Neuronal stem cell (in vitro differentiated cells): Measurements from ENCODE around the gene PHKG2.

Source experiments
- DNase-seq: peaks from one replicate; pipeline ENCODE4 v3.0.0-alpha.2; 2013; ENCODE audit warnings: low spot score
- H2AFZ ChIP-seq: one replicate; pipeline ENCODE4 v1.6.1; 2013; ENCODE audit warnings: mild to moderate bottlenecking, low read length, inconsistent platforms
- H2AK5ac ChIP-seq: 2 replicates; pipeline ENCODE4 v1.6.1; 2013; ENCODE audit warnings: low read depth, mild to moderate bottlenecking, inconsistent platforms, low read length, moderate library complexity, mixed read lengths
- H2BK120ac ChIP-seq: 2 replicates; pipeline ENCODE4 v1.6.1; 2013; ENCODE audit warnings: low read depth, mild to moderate bottlenecking, inconsistent platforms, low read length, moderate library complexity, mixed read lengths
- H2BK12ac ChIP-seq: one replicate; pipeline ENCODE4 v1.6.1; 2013; ENCODE audit warnings: low read length, inconsistent platforms
- H2BK15ac ChIP-seq: 2 replicates; pipeline ENCODE4 v1.6.1; 2013; ENCODE audit warnings: mild to moderate bottlenecking, low read length, inconsistent platforms, mixed read lengths
- H2BK5ac ChIP-seq: one replicate; pipeline ENCODE4 v1.6.1; 2013; ENCODE audit warnings: inconsistent platforms, mild to moderate bottlenecking, low read length, moderate library complexity
- H3K14ac ChIP-seq: one replicate; pipeline ENCODE4 v1.6.1; 2013; ENCODE audit warnings: low read length, inconsistent platforms
- H3K18ac ChIP-seq: 2 replicates; pipeline ENCODE4 v1.6.1; 2013; ENCODE audit warnings: low read length, inconsistent platforms
- H3K23ac ChIP-seq: 2 replicates; pipeline ENCODE4 v1.6.1; 2013; ENCODE audit warnings: low read depth, mild to moderate bottlenecking, mixed read lengths, low read length, inconsistent platforms; ENCODE audit not compliant: poor library complexity
- H3K27ac ChIP-seq: replicated peaks from 3 replicates; pipeline ENCODE4 v1.5.1; 2013; ENCODE audit warnings: low read length, inconsistent platforms
- H3K27me3 ChIP-seq, 3 experiments: 2 replicates each; pipeline ENCODE4 v1.6.1; 2013; ENCODE audit warnings: low read length in 3 of 3, mild to moderate bottlenecking in 2 of 3, inconsistent platforms in 1 of 3, low read depth in 1 of 3, mixed read lengths in 1 of 3, moderate library complexity in 1 of 3; ENCODE audit not compliant: control insufficient read depth in 3 of 3, insufficient read depth in 3 of 3
- H3K36me3 ChIP-seq, 2 donors: replicated peaks in 1 of 2; 2 replicates each; pipeline ENCODE4 v1.6.1; 2013; ENCODE audit warnings: low read length in 2 of 2; ENCODE audit not compliant: control insufficient read depth in 2 of 2, insufficient read depth in 2 of 2
- H3K4ac ChIP-seq: 2 replicates; pipeline ENCODE4 v1.6.1; 2013; ENCODE audit warnings: inconsistent platforms, mild to moderate bottlenecking, low read length, moderate library complexity
- H3K4me1 ChIP-seq, 2 donors: 1 replicate in 1 of 2; 2 replicates in 1 of 2; pipeline ENCODE4 v1.6.1; 2013; ENCODE audit warnings: low read length in 2 of 2, low read depth in 1 of 2; ENCODE audit not compliant: control insufficient read depth in 2 of 2, insufficient read depth in 1 of 2
- H3K4me2 ChIP-seq: one replicate; pipeline ENCODE4 v1.6.1; 2013; ENCODE audit warnings: mild to moderate bottlenecking, low read length, inconsistent platforms; ENCODE audit not compliant: insufficient read depth, poor library complexity, severe bottlenecking
- H3K4me3 ChIP-seq, 2 donors: 2 replicates each; pipeline ENCODE4 v1.5.1; 2013; ENCODE audit warnings: low read length in 2 of 2, mild to moderate bottlenecking in 2 of 2, inconsistent platforms in 1 of 2, moderate library complexity in 1 of 2
- H3K79me1 ChIP-seq: one replicate; pipeline ENCODE4 v1.6.1; 2013; ENCODE audit warnings: low read depth, mild to moderate bottlenecking, inconsistent platforms, low read length, moderate library complexity
- H3K9ac ChIP-seq: one replicate; pipeline ENCODE4 v1.6.1; 2013; ENCODE audit warnings: mild to moderate bottlenecking, low read depth, low read length, inconsistent platforms; ENCODE audit not compliant: poor library complexity
- H3K9me3 ChIP-seq, 2 donors: replicated peaks in 1 of 2; 2 replicates each; pipeline versions ENCODE3 to v1.6.1; 2013; ENCODE audit warnings: low read length in 2 of 2, mild to moderate bottlenecking in 2 of 2, inconsistent platforms in 1 of 2, low read depth in 1 of 2, mixed read lengths in 1 of 2, moderate library complexity in 1 of 2; ENCODE audit not compliant: control insufficient read depth in 2 of 2, insufficient read depth in 1 of 2
- H4K8ac ChIP-seq: one replicate; pipeline ENCODE4 v1.6.1; 2013; ENCODE audit warnings: low read depth, mild to moderate bottlenecking, inconsistent platforms, low read length, moderate library complexity
- H4K91ac ChIP-seq: one replicate; pipeline ENCODE4 v1.6.1; 2013; ENCODE audit warnings: low read length, low read depth, mild to moderate bottlenecking, inconsistent platforms; ENCODE audit not compliant: poor library complexity
- WGBS, 2 donors: extraction: QIAGEN DNeasy Blood & Tissue Kit; methylation state at CpG; one replicate each; pipeline ENCODE4 v1.1.7; 2013; ENCODE audit warnings: missing lambda C conversion rate in 2 of 2, mixed read lengths in 1 of 2; ENCODE audit not compliant: insufficient read length in 2 of 2, insufficient replicate concordance in 1 of 2; ENCODE audit errors: extremely low coverage in 2 of 2; 5-methylcytosine and 5-hydroxymethylcytosine counted together

PHKG2 gene

GRCh38 chr16:30706046-30706445 is 42.2 kb upstream of the PHKG2 start:
- H3K9me3 ChIP-seq: no peaks in the 10 kb centered on the region
- no peak overlapping the region for H3K4ac ChIP-seq
- H3K23ac ChIP-seq: no peak overlapping the region
- H3K4me2 ChIP-seq: no peak overlapping the region
- H2BK15ac ChIP-seq: no peak overlapping the region
- no peak overlapping the region for H2BK5ac ChIP-seq
- no peak overlapping the region for H2AFZ ChIP-seq
- WGBS, 2 donors: no CpG with 5 or more reads among the region's 6 CpGs
- no peak overlapping the region for H3K4me3 ChIP-seq
- H3K27ac ChIP-seq: no peak overlapping the region
- no peaks in the 10 kb centered on the region for H3K79me1 ChIP-seq
- H2AK5ac ChIP-seq: no peak overlapping the region
- H3K27me3 ChIP-seq: no peaks in the 10 kb centered on the region
- no peak overlapping the region for H2BK120ac ChIP-seq
- no peak overlapping the region for H4K8ac ChIP-seq
- no peak overlapping the region for H2BK12ac ChIP-seq
- no peak overlapping the region for H3K9ac ChIP-seq
- peaks cover 67 to 98% of the 10 kb centered on the region in 2 donors for H3K36me3 ChIP-seq
- H3K14ac ChIP-seq: no peak overlapping the region
- H3K4me1 ChIP-seq: no peaks in the 10 kb centered on the region
- H3K18ac ChIP-seq: no peak overlapping the region
- no peak for DNase-seq
- H4K91ac ChIP-seq: no peak overlapping the region

GRCh38 chr16:30710971-30711370 is 37.3 kb upstream of the PHKG2 start:
- H3K4me3 ChIP-seq: no peak overlapping the region

GRCh38 chr16:30711712-30712111 is 36.5 kb upstream of the PHKG2 start:
- H3K27me3 ChIP-seq: peaks cover 0 to 1% (median 0%) of the 10 kb centered on the region in 3 experiments
- no peak overlapping the region for H4K8ac ChIP-seq
- no peak overlapping the region for H2AFZ ChIP-seq
- H3K4me2 ChIP-seq: no peak overlapping the region
- H3K4ac ChIP-seq: no peak overlapping the region
- DNase-seq: no peak
- H3K79me1 ChIP-seq: peaks cover 3% of the 10 kb centered on the region
- no peak overlapping the region for H3K18ac ChIP-seq
- no peak overlapping the region for H3K9ac ChIP-seq
- no CpG with 5 or more reads among the region's 1 CpG for WGBS, 2 donors
- no peak overlapping the region for H2BK120ac ChIP-seq
- no peak overlapping the region for H2BK5ac ChIP-seq
- no peak overlapping the region for H2AK5ac ChIP-seq
- H3K4me3 ChIP-seq: no peak overlapping the region
- no peak overlapping the region for H2BK15ac ChIP-seq
- H3K36me3 ChIP-seq: peaks cover 77 to 93% of the 10 kb centered on the region in 2 donors
- peaks cover 0 to 2% of the 10 kb centered on the region in 2 donors for H3K9me3 ChIP-seq
- no peak overlapping the region for H3K27ac ChIP-seq
- H2BK12ac ChIP-seq: no peak overlapping the region
- H3K23ac ChIP-seq: no peak overlapping the region
- no peak overlapping the region for H3K14ac ChIP-seq
- H4K91ac ChIP-seq: no peak overlapping the region
- H3K4me1 ChIP-seq: no peaks in the 10 kb centered on the region

More at GRCh38 chr16:30710971-30711370, 37.3 kb upstream of the PHKG2 start:
- no peak overlapping the region for H2BK120ac ChIP-seq
- no peaks in the 10 kb centered on the region for H3K4me1 ChIP-seq
- H2BK5ac ChIP-seq: no peak overlapping the region
- H3K79me1 ChIP-seq: peaks cover 3% of the 10 kb centered on the region
- no peak overlapping the region for H3K18ac ChIP-seq
- H3K14ac ChIP-seq: no peak overlapping the region
- no peak overlapping the region for H2AK5ac ChIP-seq
- no peak overlapping the region for H3K4ac ChIP-seq
- no peak overlapping the region for H4K8ac ChIP-seq
- no peak overlapping the region for H4K91ac ChIP-seq
- H2BK12ac ChIP-seq: no peak overlapping the region
- peaks cover 75 to 93% of the 10 kb centered on the region in 2 donors for H3K36me3 ChIP-seq
- peaks cover 0 to 1% (median 0%) of the 10 kb centered on the region in 3 experiments for H3K27me3 ChIP-seq
- H3K23ac ChIP-seq: no peak overlapping the region
- WGBS, 2 donors: no CpG with 5 or more reads among the region's 4 CpGs
- no peak for DNase-seq
- no peak overlapping the region for H2AFZ ChIP-seq
- peaks cover 0 to 2% of the 10 kb centered on the region in 2 donors for H3K9me3 ChIP-seq
- no peak overlapping the region for H2BK15ac ChIP-seq
- no peak overlapping the region for H3K9ac ChIP-seq
- H3K4me2 ChIP-seq: no peak overlapping the region
- H3K27ac ChIP-seq: no peak overlapping the region

- DNase-seq: no peak
- Histone ChIP-seq H3K4me1 (no peaks in the 10 kb centered on the region), H3K23ac (no peak overlapping the region), H2BK15ac (no peak overlapping the region), H3K4me2 (no peak overlapping the region), H3K14ac (no peak overlapping the region), H4K8ac (no peak overlapping the region), H3K9me3 (peaks cover 0 to 2% of the 10 kb centered on the region in 2 donors), H3K79me1 (peaks cover 5% of the 10 kb centered on the region), H3K4ac (no peak overlapping the region), H3K9ac (no peak overlapping the region), H2AK5ac (no peak overlapping the region), H2AFZ (no peak overlapping the region), H2BK5ac (no peak overlapping the region), H3K27me3 (peaks cover 0 to 1% (median 0%) of the 10 kb centered on the region in 3 experiments), H2BK120ac (no peak overlapping the region), H2BK12ac (no peak overlapping the region), H3K18ac (no peak overlapping the region), H4K91ac (no peak overlapping the region), H3K36me3 (peaks cover 60 to 89% of the 10 kb centered on the region in 2 donors), H3K4me3 (no peak overlapping the region), H3K27ac (no peak overlapping the region)
- WGBS, 2 donors: no CpG with 5 or more reads among the region's 17 CpGs
These were observed 32.3 kb upstream of the PHKG2 start for GRCh38 chr16:30715750-30716445.
